Suprapubic skin (tissue), 3 donors: ENCODE measurements around the gene RAB3A.

Experiments
- POLR2A ChIP-seq, 2 donors: fragments of 450-650 bp; IDR thresholded peaks; one replicate each; pipeline ENCODE4 v1.6.1; 2017; ENCODE audit warnings: antibody characterized with exemption in 2 of 2, mild to moderate bottlenecking in 2 of 2, moderate library complexity in 2 of 2
- TF ChIP-seq, protein P1 (sequence below), 2 donors: fragments of 200-600 bp in 1 of 2; fragments of 450-650 bp in 1 of 2; sonication (generic) in 1 of 2; IDR thresholded peaks; one replicate each; pipeline ENCODE4 v1.5.1; 2016 to 2019; ENCODE audit warnings: antibody characterized with exemption in 2 of 2, mild to moderate bottlenecking in 1 of 2, moderate library complexity in 1 of 2

DNA sequence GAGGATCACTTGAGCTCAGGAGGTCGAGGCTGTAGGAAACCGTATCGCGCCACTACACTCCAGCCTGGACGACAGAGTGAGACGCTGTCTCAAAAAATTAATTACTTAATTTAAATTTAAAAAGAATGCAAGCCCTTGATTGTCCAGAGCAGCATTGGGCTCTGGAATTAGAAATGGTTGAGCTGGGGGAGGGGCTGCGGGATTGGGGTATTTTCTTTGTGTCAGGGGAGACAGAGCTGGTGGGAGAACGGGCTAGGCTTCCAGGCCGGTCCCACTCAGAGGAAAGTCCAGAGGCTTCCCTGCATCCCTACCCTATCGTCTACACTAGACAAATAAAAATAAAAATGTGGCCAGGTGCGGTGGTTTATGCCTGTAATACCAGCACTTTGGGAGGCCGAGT, 2.2 kb upstream of the RAB3A start:
- no peak for TF ChIP-seq POLR2A (IDR thresholded peaks at IDR 0.05)
- TF ChIP-seq, protein P1, sequence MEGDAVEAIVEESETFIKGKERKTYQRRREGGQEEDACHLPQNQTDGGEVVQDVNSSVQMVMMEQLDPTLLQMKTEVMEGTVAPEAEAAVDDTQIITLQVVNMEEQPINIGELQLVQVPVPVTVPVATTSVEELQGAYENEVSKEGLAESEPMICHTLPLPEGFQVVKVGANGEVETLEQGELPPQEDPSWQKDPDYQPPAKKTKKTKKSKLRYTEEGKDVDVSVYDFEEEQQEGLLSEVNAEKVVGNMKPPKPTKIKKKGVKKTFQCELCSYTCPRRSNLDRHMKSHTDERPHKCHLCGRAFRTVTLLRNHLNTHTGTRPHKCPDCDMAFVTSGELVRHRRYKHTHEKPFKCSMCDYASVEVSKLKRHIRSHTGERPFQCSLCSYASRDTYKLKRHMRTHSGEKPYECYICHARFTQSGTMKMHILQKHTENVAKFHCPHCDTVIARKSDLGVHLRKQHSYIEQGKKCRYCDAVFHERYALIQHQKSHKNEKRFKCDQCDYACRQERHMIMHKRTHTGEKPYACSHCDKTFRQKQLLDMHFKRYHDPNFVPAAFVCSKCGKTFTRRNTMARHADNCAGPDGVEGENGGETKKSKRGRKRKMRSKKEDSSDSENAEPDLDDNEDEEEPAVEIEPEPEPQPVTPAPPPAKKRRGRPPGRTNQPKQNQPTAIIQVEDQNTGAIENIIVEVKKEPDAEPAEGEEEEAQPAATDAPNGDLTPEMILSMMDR (IDR thresholded peaks at IDR 0.05) = no peak
